Measurements from ENCODE around the gene SPATA3.

The SPATA3 gene

DNA sequence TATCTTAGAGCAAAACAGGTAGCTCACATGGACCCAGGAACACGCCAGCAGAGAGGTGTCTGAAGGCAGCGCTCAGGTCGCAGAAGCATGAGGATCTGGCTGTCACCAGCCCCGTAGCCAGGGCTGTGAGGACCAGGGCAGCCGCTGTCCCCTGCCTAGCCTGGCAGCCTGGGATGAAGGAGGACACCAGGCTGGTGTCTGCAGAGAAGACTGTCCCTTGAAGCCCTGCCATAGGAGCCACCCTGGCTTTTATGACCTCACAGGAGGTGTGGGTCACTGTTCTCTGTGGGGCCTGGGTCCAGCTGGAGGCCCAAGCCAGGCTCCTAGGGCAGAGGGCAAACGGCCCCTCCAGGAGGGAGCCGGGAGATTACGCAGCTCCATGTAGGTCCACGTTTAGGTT, at the start of gene SPATA3:
Gene SPATA3, plus strand, starts transcription at position 301 of the 400 bp plus-strand sequence. CDS start 113 bp downstream, outside the sequence.
- no peaks in the 10 kb centered on the region for H3K36me3 Mint-ChIP-seq
- H3K4me1 Mint-ChIP-seq, result peaks cover 2% of the 10 kb centered on the region
- ATAC-seq (ENCODE audit: low read depth) (no peak), DNase-seq (ENCODE audit: low spot score in 2 of 2) (no peak)
- peaks cover 24% of the 10 kb centered on the region for H3K27me3 Mint-ChIP-seq
- no peak within 1 kb of the TSS for H3K4me3 Mint-ChIP-seq
- H3K9me3 Mint-ChIP-seq, result peaks cover 5% of the 10 kb centered on the region
- H3K27ac Mint-ChIP-seq, result no peak within 1 kb of the TSS

DNA sequence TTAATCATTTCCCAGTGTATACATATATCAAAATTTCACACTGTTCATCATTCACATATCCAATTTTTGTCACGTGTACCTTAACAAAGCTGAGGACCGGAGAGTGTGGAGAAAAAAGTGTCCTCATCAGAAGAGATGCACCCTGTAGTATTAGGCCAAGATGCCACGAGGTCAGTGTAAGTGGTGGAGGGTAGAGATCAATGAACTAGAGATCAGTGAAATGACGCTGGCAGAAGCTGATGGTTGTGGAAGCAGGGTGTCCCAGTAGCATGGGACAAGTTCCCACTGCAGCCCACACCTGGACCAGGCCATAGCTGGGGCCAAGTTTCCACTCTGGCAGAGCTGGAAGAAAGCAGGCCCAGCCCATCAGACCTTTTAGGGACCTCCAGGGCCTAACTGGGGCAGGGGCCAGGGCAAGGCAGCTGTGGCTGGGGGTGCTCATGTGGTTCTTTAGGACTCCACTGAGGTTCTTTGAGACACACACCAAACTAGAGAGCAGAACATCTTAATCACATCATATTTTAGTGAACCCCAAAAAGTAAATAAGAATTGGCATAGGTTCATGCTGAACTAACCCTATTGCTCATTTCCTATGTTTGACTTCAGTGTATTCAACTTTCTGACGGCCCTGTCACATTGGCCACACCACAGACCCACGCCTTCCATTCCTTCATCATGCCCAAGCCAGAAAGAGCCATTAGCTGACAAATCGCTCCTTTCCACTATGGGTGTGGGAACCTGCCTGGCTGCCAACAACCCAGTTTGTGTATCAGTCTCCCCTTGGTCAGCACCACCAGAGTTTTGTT, 49.3 kb upstream of the SPATA3 start:
- H3K4me3 Mint-ChIP-seq, result no peak overlapping the region
- H3K9me3 Mint-ChIP-seq, result no peaks in the 10 kb centered on the region
- DNase-seq (ENCODE audit: low spot score in 2 of 2) (no peak), ATAC-seq (ENCODE audit: low read depth) (no peak)
- peaks cover 9% of the 10 kb centered on the region for H3K27me3 Mint-ChIP-seq
- no peak overlapping the region for H3K27ac Mint-ChIP-seq
- peaks cover 27% of the 10 kb centered on the region for H3K4me1 Mint-ChIP-seq
- peaks cover 2% of the 10 kb centered on the region for H3K36me3 Mint-ChIP-seq

- no peak overlapping the region for H3K4me3 Mint-ChIP-seq
- DNase-seq (ENCODE audit: low spot score in 2 of 2) (no peak), ATAC-seq (ENCODE audit: low read depth) (no peak)
- no peak overlapping the region for H3K27ac Mint-ChIP-seq
- peaks cover 7% of the 10 kb centered on the region for H3K27me3 Mint-ChIP-seq
- peaks cover 24% of the 10 kb centered on the region for H3K4me1 Mint-ChIP-seq
- peaks cover 2% of the 10 kb centered on the region for H3K36me3 Mint-ChIP-seq
- H3K9me3 Mint-ChIP-seq, result no peaks in the 10 kb centered on the region
Observed at GRCh38 chr2:230947235-230947576, 48.7 kb upstream of the SPATA3 start.

GRCh38 chr2:230947908-230948365, 48.0 kb upstream of the SPATA3 start:
- DNase-seq (ENCODE audit: low spot score in 2 of 2) (no peak), ATAC-seq (ENCODE audit: low read depth) (no peak)
- Mint-ChIP-seq H3K9me3 (no peaks in the 10 kb centered on the region), H3K4me1 (peaks cover 20% of the 10 kb centered on the region), H3K4me3 (no peak overlapping the region), H3K27ac (peak overlapping the region; percentile 67), H3K27me3 (peaks cover 6% of the 10 kb centered on the region), H3K36me3 (peaks cover 2% of the 10 kb centered on the region)

DNA sequence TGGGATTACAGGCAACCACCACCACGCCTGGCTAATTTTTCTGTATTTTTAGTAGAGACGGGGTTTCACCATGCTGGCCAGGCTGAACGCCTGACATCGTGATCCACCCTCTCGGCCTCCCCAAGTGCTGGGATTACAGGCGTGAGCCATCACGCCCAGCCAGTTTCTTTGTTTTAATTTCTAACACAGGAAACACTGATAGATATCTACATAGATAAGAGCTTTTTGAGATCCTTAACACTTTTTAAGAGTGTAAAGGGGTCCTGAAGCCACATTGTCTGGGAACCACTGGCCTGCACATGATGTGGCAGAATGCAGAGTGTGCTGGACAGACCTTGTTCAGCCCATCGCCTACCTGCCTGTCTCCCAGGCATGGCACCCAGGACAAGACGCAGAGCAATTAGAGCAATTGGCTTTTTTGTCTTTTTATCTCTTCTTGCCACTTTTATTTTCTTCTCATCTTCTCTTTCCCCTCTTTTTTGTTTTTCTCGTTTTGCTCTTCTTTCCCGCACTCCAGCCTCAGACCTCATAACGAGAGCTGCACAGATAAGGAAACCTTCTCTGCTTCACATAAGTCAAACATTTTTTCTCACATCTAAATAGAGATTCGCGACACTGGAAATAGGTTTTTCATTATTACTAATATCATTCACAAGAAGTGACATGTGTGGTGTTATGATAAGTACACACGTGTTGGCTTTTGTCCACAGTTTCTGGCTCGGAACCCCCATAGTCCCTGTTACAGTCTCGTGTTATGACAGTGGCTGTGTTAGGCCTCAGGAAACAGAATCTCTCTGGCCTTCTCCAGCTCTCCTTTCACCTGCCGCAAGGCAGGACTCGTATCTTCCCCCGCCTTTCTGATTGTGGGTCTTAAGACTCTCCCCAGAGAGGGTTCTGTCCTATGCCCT, 45.7 kb upstream of the SPATA3 start:
- Mint-ChIP-seq H3K36me3 (peaks cover 2% of the 10 kb centered on the region), H3K9me3 (peaks cover 1% of the 10 kb centered on the region), H3K4me1 (peaks cover 5% of the 10 kb centered on the region), H3K27me3 (peaks cover 10% of the 10 kb centered on the region), H3K4me3 (no peak overlapping the region), H3K27ac (no peak overlapping the region)
- DNase-seq (ENCODE audit: low spot score in 2 of 2) (no peak), ATAC-seq (ENCODE audit: low read depth) (no peak)

- Mint-ChIP-seq H3K4me3 (no peak overlapping the region), H3K4me1 (peaks cover 5% of the 10 kb centered on the region)
Observed at GRCh38 chr2:230950874-230951339, 45.0 kb upstream of the SPATA3 start.

GRCh38 chr2:230951396-230951795, 44.5 kb upstream of the SPATA3 start:
- Mint-ChIP-seq H3K4me3 (no peak overlapping the region), H3K4me1 (peaks cover 5% of the 10 kb centered on the region), H3K36me3 (peaks cover 2% of the 10 kb centered on the region), H3K9me3 (peaks cover 1% of the 10 kb centered on the region), H3K27me3 (peaks cover 12% of the 10 kb centered on the region), H3K27ac (no peak overlapping the region)
- ATAC-seq (ENCODE audit: low read depth), result no peak
- no peak for DNase-seq (ENCODE audit: low spot score in 2 of 2)

More at GRCh38 chr2:230950874-230951339, 45.0 kb upstream of the SPATA3 start:
- no peak for ATAC-seq (ENCODE audit: low read depth)
- no peak for DNase-seq (ENCODE audit: low spot score in 2 of 2)
- H3K36me3 Mint-ChIP-seq, result peaks cover 2% of the 10 kb centered on the region
- peaks cover 11% of the 10 kb centered on the region for H3K27me3 Mint-ChIP-seq
- H3K27ac Mint-ChIP-seq, result no peak overlapping the region
- peaks cover 1% of the 10 kb centered on the region for H3K9me3 Mint-ChIP-seq

DNA sequence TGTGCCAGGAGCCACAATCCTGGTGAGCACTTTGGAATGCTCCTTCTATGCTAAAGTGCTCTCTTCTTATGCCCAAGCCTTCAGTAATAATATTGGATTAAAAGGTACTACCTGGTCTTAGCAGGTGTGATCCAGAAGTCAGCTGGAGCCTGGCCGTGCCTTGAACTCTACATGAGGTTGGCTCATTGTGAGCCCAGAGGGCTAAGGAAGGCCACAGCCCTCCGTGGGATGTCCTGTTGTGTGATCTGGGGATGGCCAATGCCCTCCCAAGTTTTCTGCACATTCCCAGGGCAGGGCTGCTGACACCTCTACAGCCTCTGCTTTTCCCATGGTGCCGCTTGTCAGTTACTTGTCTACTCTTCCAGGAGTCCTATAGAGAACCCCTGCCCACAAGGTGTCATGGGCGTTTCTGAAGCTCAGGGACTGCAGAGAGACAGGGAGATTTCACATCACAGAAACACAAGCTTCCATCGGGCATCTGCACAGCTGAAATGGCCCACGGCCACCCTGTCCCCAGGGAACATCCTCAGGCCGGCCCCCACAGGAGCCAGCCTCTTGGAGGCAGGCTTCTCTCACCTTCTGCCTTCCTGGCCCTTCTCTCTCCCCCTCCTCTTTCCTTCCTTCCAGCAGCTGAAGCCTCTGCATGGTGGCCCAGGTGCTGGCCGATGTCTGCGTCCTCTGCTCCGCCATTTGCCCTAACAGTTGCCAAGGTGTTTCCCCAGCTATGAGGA, 43.5 kb upstream of the SPATA3 start:
- Mint-ChIP-seq H3K9me3 (peaks cover 1% of the 10 kb centered on the region), H3K4me1 (peaks cover 11% of the 10 kb centered on the region), H3K36me3 (peaks cover 2% of the 10 kb centered on the region), H3K27ac (no peak overlapping the region), H3K27me3 (peaks cover 18% of the 10 kb centered on the region), H3K4me3 (no peak overlapping the region)
- DNase-seq (ENCODE audit: low spot score in 2 of 2) (no peak), ATAC-seq (ENCODE audit: low read depth) (no peak)

DNA sequence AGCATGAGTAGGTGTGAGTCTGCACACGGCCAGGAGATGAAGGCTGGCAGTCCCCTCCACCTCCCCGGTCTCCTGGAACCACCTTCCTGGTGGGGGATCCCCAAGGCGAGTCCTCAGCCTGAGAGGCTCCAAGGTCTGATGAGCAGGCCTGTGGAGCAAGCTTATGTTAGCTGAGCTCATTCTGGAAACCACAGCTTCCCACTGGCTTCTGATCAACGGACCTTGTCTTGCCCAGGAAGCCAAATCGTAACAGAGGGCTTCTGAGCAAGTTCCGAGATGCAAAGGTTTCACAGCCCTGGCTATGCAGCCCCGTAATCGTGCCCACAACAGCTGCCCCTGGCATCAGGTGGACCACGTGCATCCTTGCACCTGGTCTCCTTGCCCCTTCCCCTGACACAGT, 42.1 kb upstream of the SPATA3 start:
- Mint-ChIP-seq H3K9me3 (peaks cover 1% of the 10 kb centered on the region), H3K4me3 (no peak overlapping the region), H3K27me3 (peaks cover 26% of the 10 kb centered on the region), H3K36me3 (peaks cover 2% of the 10 kb centered on the region), H3K4me1 (peaks cover 16% of the 10 kb centered on the region), H3K27ac (no peak overlapping the region)
- no peak for DNase-seq (ENCODE audit: low spot score in 2 of 2)
- peak; percentile 15 for ATAC-seq (ENCODE audit: low read depth)

- no peak overlapping the region for H3K4me3 Mint-ChIP-seq
- no peak for ATAC-seq (ENCODE audit: low read depth)
- H3K27me3 Mint-ChIP-seq, result peaks cover 28% of the 10 kb centered on the region
- no peak overlapping the region for H3K27ac Mint-ChIP-seq
- H3K36me3 Mint-ChIP-seq, result peaks cover 2% of the 10 kb centered on the region
- peaks cover 1% of the 10 kb centered on the region for H3K9me3 Mint-ChIP-seq
- peaks cover 16% of the 10 kb centered on the region for H3K4me1 Mint-ChIP-seq
- no peak for DNase-seq (ENCODE audit: low spot score in 2 of 2)
Observed at GRCh38 chr2:230954746-230955145, 41.2 kb upstream of the SPATA3 start.

- Mint-ChIP-seq H3K27ac (no peak overlapping the region), H3K4me1 (peaks cover 15% of the 10 kb centered on the region)
Observed at GRCh38 chr2:230955163-230955737, 40.7 kb upstream of the SPATA3 start.

DNA sequence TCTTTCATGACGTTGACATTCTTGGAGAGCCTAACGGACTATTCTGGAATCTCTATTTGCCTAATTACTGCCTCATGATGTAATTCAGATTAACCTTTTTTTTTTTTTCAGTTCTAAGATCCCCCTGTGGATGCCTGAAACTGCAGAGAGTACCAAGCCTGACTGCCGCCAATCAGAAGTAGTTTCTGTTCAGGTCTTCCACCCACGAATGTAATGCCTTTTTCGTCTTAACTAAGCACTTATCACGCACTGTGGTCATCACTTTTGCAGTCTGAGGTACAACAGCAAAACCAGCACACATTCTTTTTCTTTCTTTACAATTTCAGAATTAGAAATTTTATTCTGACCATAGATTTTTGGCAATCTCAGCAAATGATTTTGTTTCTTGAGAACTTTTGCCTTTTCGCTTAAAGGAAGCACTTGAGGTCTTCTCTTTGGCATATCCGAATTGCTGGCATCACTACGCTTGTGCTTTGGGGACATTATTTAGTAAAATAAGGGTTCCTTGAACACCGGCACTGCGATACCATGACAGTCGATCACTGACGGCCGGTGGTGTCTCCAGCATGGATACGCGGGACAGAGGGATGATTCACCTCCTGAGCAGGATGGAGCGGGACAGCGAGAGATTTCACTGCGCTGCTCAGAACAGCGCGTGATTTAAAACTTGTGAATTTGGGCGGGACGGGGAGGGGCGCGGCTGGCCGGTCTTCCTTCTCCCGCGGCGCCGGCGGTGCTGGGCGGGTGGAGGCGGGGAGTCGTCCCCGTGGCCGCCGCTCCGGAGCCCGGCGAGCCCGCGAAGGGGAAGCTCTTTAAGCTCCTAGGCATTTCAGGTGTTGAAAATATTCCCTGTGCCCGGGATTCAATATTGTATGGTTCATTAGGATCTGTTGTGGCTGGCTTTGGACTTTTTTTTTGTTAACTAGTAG, 38.8 kb upstream of the SPATA3 start:
- H3K27me3 Mint-ChIP-seq, result peaks cover 26% of the 10 kb centered on the region
- ATAC-seq (ENCODE audit: low read depth) (peak; percentile 75), DNase-seq (ENCODE audit: low spot score in 2 of 2) (no peak)
- H3K4me3 Mint-ChIP-seq, result peak overlapping the region; percentile 91
- peaks cover 2% of the 10 kb centered on the region for H3K36me3 Mint-ChIP-seq
- H3K27ac Mint-ChIP-seq, result peak overlapping the region; percentile 70
- peaks cover 13% of the 10 kb centered on the region for H3K4me1 Mint-ChIP-seq
- peaks cover 1% of the 10 kb centered on the region for H3K9me3 Mint-ChIP-seq

More at GRCh38 chr2:230955163-230955737, 40.7 kb upstream of the SPATA3 start:
- Mint-ChIP-seq H3K4me3 (no peak overlapping the region), H3K27me3 (peaks cover 28% of the 10 kb centered on the region), H3K36me3 (peaks cover 2% of the 10 kb centered on the region), H3K9me3 (peaks cover 1% of the 10 kb centered on the region)
- DNase-seq (ENCODE audit: low spot score in 2 of 2) (no peak), ATAC-seq (ENCODE audit: low read depth) (no peak)
